ENCODE measurements around the gene TMEM81.

Gene TMEM81

DNA sequence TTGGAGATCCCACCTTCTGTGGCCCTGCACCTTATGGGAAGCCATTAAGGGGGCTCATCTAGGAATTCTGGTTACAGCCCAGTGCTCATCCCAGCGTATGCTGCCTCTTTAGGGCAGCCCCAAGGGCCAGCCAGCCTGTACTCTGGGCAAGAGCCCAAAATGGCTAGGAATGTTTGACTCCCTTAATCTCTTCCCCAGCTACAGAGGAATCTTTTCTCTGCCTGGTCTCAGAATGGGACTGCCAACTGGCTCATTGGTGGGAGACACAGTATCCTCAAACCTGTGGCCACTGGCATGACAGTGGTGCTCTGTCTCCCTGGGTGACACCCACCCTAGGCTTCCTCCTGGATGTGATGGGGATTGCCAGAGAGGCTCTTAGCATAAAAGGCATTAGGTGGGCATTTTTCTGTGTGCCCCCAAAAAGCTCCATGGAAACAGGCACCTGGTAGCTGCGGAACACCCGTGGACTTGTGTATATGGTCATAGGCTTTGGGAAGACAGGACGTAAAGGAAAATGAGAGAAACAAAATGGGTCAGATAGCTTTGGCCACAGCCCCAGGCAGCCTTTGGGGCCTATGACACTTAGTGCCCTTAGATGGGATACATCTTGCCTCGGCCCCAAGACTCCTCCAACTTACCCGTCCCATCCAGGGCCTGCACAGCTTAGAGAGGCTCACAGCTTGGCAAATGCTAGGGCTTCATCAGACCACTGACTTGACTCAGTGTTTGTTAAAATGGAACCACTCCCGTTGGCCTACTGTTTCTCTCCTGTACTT lies 6.9 kb downstream of the TMEM81 start:
- Histone ChIP-seq H3K27ac (ENCODE audit: insufficient read depth, low read depth, low read length, poor library complexity, severe bottlenecking) (no peak overlapping the region), H3K27me3 (ENCODE audit: control insufficient read depth, insufficient read depth, low read length, poor library complexity, severe bottlenecking) (no peaks in the 10 kb centered on the region), H3K9me3 (ENCODE audit: control insufficient read depth, low read length) (no peaks in the 10 kb centered on the region), H3K4me3 (ENCODE audit: insufficient read depth, low read depth, low read length) (no peak overlapping the region), H3K36me3 (ENCODE audit: control insufficient read depth, insufficient read depth, low read length) (no peaks in the 10 kb centered on the region), H3K4me1 (ENCODE audit: control insufficient read depth, insufficient read depth, low read length) (no peaks in the 10 kb centered on the region)
- 92 to 98% methylated on average over 7 of the region's 7 CpGs for WGBS, 2 experiments

DNA sequence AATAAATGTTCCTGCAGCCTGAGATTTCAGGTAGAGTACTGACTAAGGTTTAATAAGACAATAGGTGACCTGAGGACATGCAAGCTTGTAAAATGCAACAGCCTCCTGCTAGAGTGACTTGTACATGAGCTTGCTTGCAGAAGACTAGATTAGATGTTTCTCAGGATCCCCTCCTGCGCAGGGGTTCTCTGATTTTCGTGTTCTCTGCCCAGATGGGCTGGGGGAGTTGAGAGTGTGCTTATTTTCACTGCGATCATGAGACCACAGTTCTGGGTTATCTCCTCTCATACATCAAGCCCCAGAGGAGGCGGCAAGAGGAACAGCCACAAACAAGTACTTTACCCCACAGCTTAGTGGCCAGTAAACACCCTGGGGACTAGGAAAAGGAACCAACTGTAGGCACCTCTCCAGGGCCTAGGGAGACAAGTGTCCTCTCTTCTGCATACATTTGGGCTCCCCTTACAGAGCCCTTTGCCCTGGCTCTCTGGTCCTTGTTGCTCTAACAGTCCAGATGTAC lies 8.0 kb downstream of the TMEM81 start:
- no peak overlapping the region for H3K27ac ChIP-seq (ENCODE audit: insufficient read depth, low read depth, low read length, poor library complexity, severe bottlenecking)
- no peaks in the 10 kb centered on the region for H3K27me3 ChIP-seq (ENCODE audit: control insufficient read depth, insufficient read depth, low read length, poor library complexity, severe bottlenecking)
- H3K4me1 ChIP-seq (ENCODE audit: control insufficient read depth, insufficient read depth, low read length) = no peaks in the 10 kb centered on the region
- H3K9me3 ChIP-seq (ENCODE audit: control insufficient read depth, low read length) = no peaks in the 10 kb centered on the region
- 91 to 92% methylated on average over 4 of the region's 4 CpGs for WGBS, 2 experiments
- no peaks in the 10 kb centered on the region for H3K36me3 ChIP-seq (ENCODE audit: control insufficient read depth, insufficient read depth, low read length)
- no peak overlapping the region for H3K4me3 ChIP-seq (ENCODE audit: insufficient read depth, low read depth, low read length)

DNA sequence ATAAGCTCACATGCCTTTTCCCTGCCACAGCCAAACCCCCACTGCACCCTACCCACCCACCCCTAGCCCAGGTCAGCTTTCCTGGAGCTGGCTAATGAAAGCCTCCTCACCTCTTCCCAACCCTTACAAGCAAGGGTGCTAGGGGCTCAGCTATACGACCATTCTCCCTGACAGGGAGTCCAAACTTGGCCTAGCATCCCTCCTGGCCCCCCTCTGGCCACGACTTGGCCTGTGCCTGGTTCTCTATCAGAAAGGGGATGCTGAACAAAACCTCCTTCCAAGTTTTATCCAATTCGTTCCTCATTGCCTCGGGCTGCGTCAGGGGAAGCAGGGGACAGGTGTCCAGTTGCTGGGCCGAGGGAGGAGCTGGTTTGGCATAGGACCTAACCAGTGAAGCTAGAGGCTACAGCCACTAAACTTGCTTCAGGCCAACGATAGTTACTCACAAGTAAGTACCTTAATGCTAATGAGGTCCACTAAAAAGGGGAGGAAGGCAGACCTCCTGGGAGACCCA lies 8.6 kb downstream of the TMEM81 start:
- WGBS, 2 experiments = 73 to 80% methylated on average over 7 of the region's 7 CpGs
- Histone ChIP-seq H3K9me3 (ENCODE audit: control insufficient read depth, low read length) (no peaks in the 10 kb centered on the region), H3K27me3 (ENCODE audit: control insufficient read depth, insufficient read depth, low read length, poor library complexity, severe bottlenecking) (no peaks in the 10 kb centered on the region), H3K27ac (ENCODE audit: insufficient read depth, low read depth, low read length, poor library complexity, severe bottlenecking) (no peak overlapping the region), H3K36me3 (ENCODE audit: control insufficient read depth, insufficient read depth, low read length) (no peaks in the 10 kb centered on the region), H3K4me3 (ENCODE audit: insufficient read depth, low read depth, low read length) (no peak overlapping the region), H3K4me1 (ENCODE audit: control insufficient read depth, insufficient read depth, low read length) (no peaks in the 10 kb centered on the region)

DNA sequence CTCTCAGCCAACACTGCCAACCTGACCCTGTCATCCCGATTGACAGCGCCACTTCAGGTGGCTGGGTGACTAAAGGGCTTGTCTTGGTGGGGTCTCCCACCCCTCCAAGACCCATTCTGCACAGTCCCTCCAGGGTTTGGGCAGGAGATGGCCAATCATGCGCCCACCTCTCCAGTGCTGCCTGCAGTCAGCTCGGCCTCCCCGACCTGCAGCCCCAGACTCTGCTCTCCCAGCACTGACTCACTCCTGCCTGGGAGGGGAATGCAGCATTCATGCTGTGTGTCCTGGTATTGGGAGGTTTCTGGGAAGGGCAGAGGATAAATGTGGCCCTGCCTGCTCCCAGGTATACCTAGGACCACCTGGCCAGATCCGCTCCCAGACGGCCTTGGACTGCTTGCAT lies 9.7 kb downstream of the TMEM81 start:
- no peaks in the 10 kb centered on the region for H3K9me3 ChIP-seq (ENCODE audit: control insufficient read depth, low read length)
- 93 to 95% methylated on average over 7 of the region's 7 CpGs for WGBS, 2 experiments
- H3K27me3 ChIP-seq (ENCODE audit: control insufficient read depth, insufficient read depth, low read length, poor library complexity, severe bottlenecking) = no peaks in the 10 kb centered on the region
- H3K36me3 ChIP-seq (ENCODE audit: control insufficient read depth, insufficient read depth, low read length) = no peaks in the 10 kb centered on the region
- H3K4me3 ChIP-seq (ENCODE audit: insufficient read depth, low read depth, low read length) = no peak overlapping the region
- no peak overlapping the region for H3K27ac ChIP-seq (ENCODE audit: insufficient read depth, low read depth, low read length, poor library complexity, severe bottlenecking)
- H3K4me1 ChIP-seq (ENCODE audit: control insufficient read depth, insufficient read depth, low read length) = no peaks in the 10 kb centered on the region

DNA sequence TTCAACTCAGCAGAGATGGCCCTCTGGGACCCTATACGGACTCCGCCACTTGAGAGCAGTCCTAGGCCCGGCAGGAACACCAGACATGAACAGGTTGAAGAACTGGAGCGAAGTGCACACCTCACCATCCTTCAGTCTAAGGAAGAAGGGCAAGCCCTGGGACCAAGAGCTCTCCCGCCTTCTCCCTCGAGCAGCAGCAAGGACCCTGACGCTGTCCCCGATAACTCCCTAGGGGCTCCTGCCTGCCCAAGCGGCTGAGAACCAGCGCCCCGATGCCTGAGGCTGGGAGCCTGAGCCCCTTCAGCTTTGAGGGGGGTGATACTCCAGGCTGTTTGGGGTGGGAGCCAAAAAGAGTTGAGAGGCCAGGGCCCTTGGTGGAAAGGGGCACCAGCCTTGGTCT lies 10.2 kb downstream of the TMEM81 start:
- no peaks in the 10 kb centered on the region for H3K4me1 ChIP-seq (ENCODE audit: control insufficient read depth, insufficient read depth, low read length)
- no peaks in the 10 kb centered on the region for H3K27me3 ChIP-seq (ENCODE audit: control insufficient read depth, insufficient read depth, low read length, poor library complexity, severe bottlenecking)
- H3K4me3 ChIP-seq (ENCODE audit: insufficient read depth, low read depth, low read length) = no peak overlapping the region
- H3K36me3 ChIP-seq (ENCODE audit: control insufficient read depth, insufficient read depth, low read length) = no peaks in the 10 kb centered on the region
- H3K9me3 ChIP-seq (ENCODE audit: control insufficient read depth, low read length) = no peaks in the 10 kb centered on the region
- no peak overlapping the region for H3K27ac ChIP-seq (ENCODE audit: insufficient read depth, low read depth, low read length, poor library complexity, severe bottlenecking)
- 95 to 96% methylated on average over 11 of the region's 11 CpGs for WGBS, 2 experiments

DNA sequence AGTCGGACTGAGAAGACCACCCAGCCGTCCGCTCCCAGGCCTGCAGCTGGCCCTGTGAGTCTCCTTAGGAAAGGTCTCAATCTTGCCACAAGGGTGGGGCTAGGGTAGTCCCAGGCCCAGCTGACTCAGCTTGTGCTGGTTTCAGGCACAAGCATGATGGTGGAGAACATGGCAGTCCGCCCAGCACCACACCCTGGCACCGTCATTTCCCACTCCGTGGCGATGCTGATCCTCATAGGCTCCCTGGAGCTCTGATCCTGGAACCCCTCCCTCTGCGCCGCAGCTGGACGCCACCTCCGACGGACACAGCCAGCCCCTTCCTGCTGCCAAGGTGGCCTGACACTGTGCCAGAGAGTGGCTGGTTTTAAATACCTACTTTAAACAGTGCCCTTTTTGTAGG lies 10.7 kb downstream of the TMEM81 start:
- H3K27me3 ChIP-seq (ENCODE audit: control insufficient read depth, insufficient read depth, low read length, poor library complexity, severe bottlenecking) = no peaks in the 10 kb centered on the region
- H3K27ac ChIP-seq (ENCODE audit: insufficient read depth, low read depth, low read length, poor library complexity, severe bottlenecking) = no peak overlapping the region
- no peaks in the 10 kb centered on the region for H3K4me1 ChIP-seq (ENCODE audit: control insufficient read depth, insufficient read depth, low read length)
- WGBS, 2 experiments = 94 to 96% methylated on average over 12 of the region's 12 CpGs
- no peak overlapping the region for H3K4me3 ChIP-seq (ENCODE audit: insufficient read depth, low read depth, low read length)
- H3K36me3 ChIP-seq (ENCODE audit: control insufficient read depth, insufficient read depth, low read length) = no peaks in the 10 kb centered on the region
- no peaks in the 10 kb centered on the region for H3K9me3 ChIP-seq (ENCODE audit: control insufficient read depth, low read length)

DNA sequence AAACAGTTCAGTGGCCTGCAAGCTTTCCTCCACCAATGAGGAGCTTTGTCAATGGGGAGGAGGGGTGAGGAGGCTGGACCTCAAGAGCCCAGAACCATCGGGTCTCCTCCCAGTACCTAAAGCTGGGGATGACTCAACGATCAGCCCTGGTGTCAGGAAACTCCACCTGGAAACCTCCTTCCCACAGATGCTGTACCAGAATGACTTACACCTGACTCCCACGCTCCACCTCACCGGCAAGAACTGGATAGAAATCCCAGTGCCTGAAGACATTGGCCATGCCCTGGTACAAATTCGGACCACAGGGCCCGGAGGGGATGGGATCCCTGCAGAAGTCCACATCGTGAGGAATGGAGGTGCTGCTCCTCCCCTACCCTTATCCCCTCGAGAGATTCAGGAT lies 11.4 kb downstream of the TMEM81 start:
- Histone ChIP-seq H3K4me3 (ENCODE audit: insufficient read depth, low read depth, low read length) (no peak overlapping the region), H3K27me3 (ENCODE audit: control insufficient read depth, insufficient read depth, low read length, poor library complexity, severe bottlenecking) (no peaks in the 10 kb centered on the region), H3K4me1 (ENCODE audit: control insufficient read depth, insufficient read depth, low read length) (no peaks in the 10 kb centered on the region), H3K27ac (ENCODE audit: insufficient read depth, low read depth, low read length, poor library complexity, severe bottlenecking) (no peak overlapping the region), H3K36me3 (ENCODE audit: control insufficient read depth, insufficient read depth, low read length) (no peaks in the 10 kb centered on the region), H3K9me3 (ENCODE audit: control insufficient read depth, low read length) (no peaks in the 10 kb centered on the region)
- WGBS, 2 experiments = 93 to 94% methylated on average over 8 of the region's 8 CpGs

DNA sequence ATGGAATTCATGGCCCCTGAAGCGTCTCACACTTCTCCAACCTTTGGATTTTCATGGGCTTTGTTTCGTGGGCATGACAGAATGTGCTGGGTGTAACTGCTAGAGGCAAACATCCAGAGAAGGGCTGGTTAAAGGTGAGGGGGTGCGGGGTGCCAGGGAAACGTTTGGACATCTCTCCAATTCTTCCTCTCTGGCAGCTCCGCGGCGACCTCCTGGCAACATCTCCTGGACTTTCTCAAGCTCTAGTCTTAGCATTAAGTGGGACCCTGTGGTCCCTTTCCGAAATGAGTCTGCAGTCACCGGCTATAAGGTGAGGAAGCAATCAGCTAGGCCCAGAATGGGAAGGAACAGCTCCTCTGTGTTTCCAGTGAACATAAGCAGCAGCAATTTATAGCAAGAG lies 12.0 kb downstream of the TMEM81 start:
- 93 to 94% methylated on average over 9 of the region's 9 CpGs for WGBS, 2 experiments
- no peak overlapping the region for H3K4me3 ChIP-seq (ENCODE audit: insufficient read depth, low read depth, low read length)
- no peaks in the 10 kb centered on the region for H3K4me1 ChIP-seq (ENCODE audit: control insufficient read depth, insufficient read depth, low read length)
- no peaks in the 10 kb centered on the region for H3K36me3 ChIP-seq (ENCODE audit: control insufficient read depth, insufficient read depth, low read length)
- no peaks in the 10 kb centered on the region for H3K27me3 ChIP-seq (ENCODE audit: control insufficient read depth, insufficient read depth, low read length, poor library complexity, severe bottlenecking)
- H3K9me3 ChIP-seq (ENCODE audit: control insufficient read depth, low read length) = no peaks in the 10 kb centered on the region
- H3K27ac ChIP-seq (ENCODE audit: insufficient read depth, low read depth, low read length, poor library complexity, severe bottlenecking) = no peak overlapping the region

DNA sequence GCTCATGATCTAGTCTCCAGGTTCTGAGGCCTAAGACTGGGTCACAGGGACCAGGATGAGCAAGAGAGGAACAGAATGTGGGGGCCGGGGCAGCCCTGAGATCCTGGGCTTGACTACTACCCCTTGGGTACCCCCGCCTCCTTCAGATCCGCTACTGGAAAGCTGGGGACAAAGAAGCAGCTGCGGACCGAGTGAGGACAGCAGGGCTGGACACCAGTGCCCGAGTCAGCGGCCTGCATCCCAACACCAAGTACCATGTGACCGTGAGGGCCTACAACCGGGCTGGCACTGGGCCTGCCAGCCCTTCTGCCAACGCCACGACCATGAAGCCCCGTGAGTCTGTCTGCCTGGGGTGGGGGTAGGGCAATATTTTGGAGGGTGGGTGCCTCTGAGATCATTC lies 12.5 kb downstream of the TMEM81 start:
- WGBS, 2 experiments = 91 to 93% methylated on average over 12 of the region's 12 CpGs
- H3K4me3 ChIP-seq (ENCODE audit: insufficient read depth, low read depth, low read length) = no peak overlapping the region
- H3K9me3 ChIP-seq (ENCODE audit: control insufficient read depth, low read length) = no peaks in the 10 kb centered on the region
- no peaks in the 10 kb centered on the region for H3K36me3 ChIP-seq (ENCODE audit: control insufficient read depth, insufficient read depth, low read length)
- no peaks in the 10 kb centered on the region for H3K4me1 ChIP-seq (ENCODE audit: control insufficient read depth, insufficient read depth, low read length)
- H3K27ac ChIP-seq (ENCODE audit: insufficient read depth, low read depth, low read length, poor library complexity, severe bottlenecking) = no peak overlapping the region
- no peaks in the 10 kb centered on the region for H3K27me3 ChIP-seq (ENCODE audit: control insufficient read depth, insufficient read depth, low read length, poor library complexity, severe bottlenecking)

DNA sequence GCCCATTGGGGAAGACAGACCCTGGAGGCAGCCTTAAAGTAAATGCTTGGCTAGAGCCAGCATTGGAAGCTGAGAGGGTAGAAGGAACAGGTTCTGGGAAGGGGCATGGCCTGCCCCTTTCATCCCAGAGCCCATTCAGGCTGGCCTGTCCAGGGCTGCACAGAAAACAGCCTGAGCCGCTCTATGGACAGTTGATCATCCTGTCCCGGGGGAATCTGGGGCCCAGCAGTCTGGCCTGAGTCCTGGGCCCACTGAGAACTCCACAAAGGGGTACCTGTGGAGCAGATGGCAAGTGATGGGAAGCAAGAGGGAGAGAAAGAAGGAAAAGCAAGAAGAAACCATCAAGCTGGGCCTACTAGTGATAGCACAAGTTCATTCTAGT lies 13.2 kb downstream of the TMEM81 start:
- no peaks in the 10 kb centered on the region for H3K27me3 ChIP-seq (ENCODE audit: control insufficient read depth, insufficient read depth, low read length, poor library complexity, severe bottlenecking)
- WGBS, 2 experiments = 92 to 97% methylated on average over 2 of the region's 2 CpGs
- H3K36me3 ChIP-seq (ENCODE audit: control insufficient read depth, insufficient read depth, low read length) = no peaks in the 10 kb centered on the region
- H3K4me3 ChIP-seq (ENCODE audit: insufficient read depth, low read depth, low read length) = no peak overlapping the region
- no peak overlapping the region for H3K27ac ChIP-seq (ENCODE audit: insufficient read depth, low read depth, low read length, poor library complexity, severe bottlenecking)
- H3K9me3 ChIP-seq (ENCODE audit: control insufficient read depth, low read length) = no peaks in the 10 kb centered on the region
- H3K4me1 ChIP-seq (ENCODE audit: control insufficient read depth, insufficient read depth, low read length) = no peaks in the 10 kb centered on the region

All from ectodermal cell (in vitro differentiated cells).